Neutrophil (primary cell): ENCODE measurements around the gene GCNT2.
"Not testable (repeated sequence)": the region's sequence is repeated elsewhere in the genome, so short reads cannot be mapped to it uniquely, and the experiment has no call there.

Source experiments
- H3K27ac ChIP-seq: fragments of 200-600 bp; sonication (generic); 2 replicates; pipeline ENCODE4 v1.5.1; 2016; ENCODE audit warnings: mild to moderate bottlenecking, moderate library complexity
- H3K27me3 ChIP-seq: fragments of 200-600 bp; sonication (generic); 2 replicates; pipeline ENCODE4 v1.6.0; 2016; ENCODE audit warnings: mild to moderate bottlenecking
- H3K36me3 ChIP-seq: fragments of 200-600 bp; sonication (generic); 2 replicates; pipeline ENCODE4 v1.5.1; 2017
- H3K4me1 ChIP-seq, 2 experiments: fragments of 200-600 bp in 1 of 2; sonication (generic) in 1 of 2; 1 replicate in 1 of 2; 2 replicates in 1 of 2; pipeline versions ENCODE4 v1.5.1 to v1.6.1; 2013 to 2016; ENCODE audit warnings: low read depth in 1 of 2, low read length in 1 of 2, mild to moderate bottlenecking in 1 of 2, moderate library complexity in 1 of 2; ENCODE audit not compliant: control insufficient read depth in 1 of 2, insufficient read depth in 1 of 2
- H3K4me3 ChIP-seq, 2 experiments: fragments of 200-600 bp in 1 of 2; sonication (generic) in 1 of 2; 1 replicate in 1 of 2; 2 replicates in 1 of 2; pipeline ENCODE4 v1.5.1; 2013 to 2016; ENCODE audit warnings: low read depth in 1 of 2, low read length in 1 of 2, mild to moderate bottlenecking in 1 of 2, moderate library complexity in 1 of 2
- H3K9me3 ChIP-seq: fragments of 200-600 bp; sonication (generic); 2 replicates; pipeline ENCODE4 v1.5.1; 2016
- CTCF ChIP-seq: fragments of 200-600 bp; sonication (generic); IDR thresholded peaks from 2 replicates; pipeline ENCODE4 v1.5.1; 2016; ENCODE audit warnings: antibody characterized with exemption

GCNT2 gene

GRCh38 chr6:10578723-10579122 lies 57.6 kb downstream of the GCNT2 start:
- Histone ChIP-seq H3K36me3 (no peaks in the 10 kb centered on the region), H3K27ac (no peak overlapping the region), H3K27me3 (no peaks in the 10 kb centered on the region), H3K9me3 (no peaks in the 10 kb centered on the region), H3K4me3 (no peak overlapping the region), H3K4me1 (no peaks in the 10 kb centered on the region)
- TF ChIP-seq CTCF: no peak

- Histone ChIP-seq H3K4me3 (no peak overlapping the region), H3K27ac (no peak overlapping the region), H3K4me1 (no peaks in the 10 kb centered on the region), H3K36me3 (no peaks in the 10 kb centered on the region), H3K27me3 (no peaks in the 10 kb centered on the region), H3K9me3 (no peaks in the 10 kb centered on the region)
- no peak for TF ChIP-seq CTCF
Measured at GRCh38 chr6:10579803-10580202, 58.7 kb downstream of the GCNT2 start.

- no peak overlapping the region for H3K27ac ChIP-seq
- H3K4me3 ChIP-seq: no peak overlapping the region
- H3K9me3 ChIP-seq: no peaks in the 10 kb centered on the region
- no peaks in the 10 kb centered on the region for H3K4me1 ChIP-seq
- H3K27me3 ChIP-seq: no peaks in the 10 kb centered on the region
- no peaks in the 10 kb centered on the region for H3K36me3 ChIP-seq
- TF ChIP-seq CTCF: no peak
Measured at GRCh38 chr6:10580570-10580969, 59.4 kb downstream of the GCNT2 start.

GRCh38 chr6:10581402-10581801 lies 60.3 kb downstream of the GCNT2 start:
- not testable (repeated sequence) for H3K27ac ChIP-seq, H3K27me3 ChIP-seq, H3K36me3 ChIP-seq, H3K4me1 ChIP-seq, H3K9me3 ChIP-seq, H3K4me3 ChIP-seq

- H3K27ac ChIP-seq: no peak overlapping the region
- TF ChIP-seq CTCF: no peak
- no peaks in the 10 kb centered on the region for H3K27me3 ChIP-seq
- H3K9me3 ChIP-seq: no peaks in the 10 kb centered on the region
- no peak overlapping the region for H3K4me3 ChIP-seq
- H3K4me1 ChIP-seq: no peaks in the 10 kb centered on the region
- no peaks in the 10 kb centered on the region for H3K36me3 ChIP-seq
Measured at GRCh38 chr6:10582774-10583508, 61.8 kb downstream of the GCNT2 start.

GRCh38 chr6:10583509-10583901 lies 62.4 kb downstream of the GCNT2 start:
- Histone ChIP-seq H3K9me3 (no peaks in the 10 kb centered on the region), H3K4me1 (no peaks in the 10 kb centered on the region), H3K4me3 (no peak overlapping the region), H3K27ac (no peak overlapping the region), H3K27me3 (no peaks in the 10 kb centered on the region), H3K36me3 (no peaks in the 10 kb centered on the region)
- no peak for TF ChIP-seq CTCF
